GM12878 (cell line): Measurements from ENCODE around the gene HEXIM2. TPM values are rescaled to one million over a fixed set of nuclear protein-coding genes. Genes with fewer than 3 reads are reported as not detected.
A peak's percentile ranks its signal among the peaks of the same experiment; 100 is the strongest.

Experiments used
- BACH1 ChIP-seq: fragments of 450-650 bp; IDR thresholded peaks from 2 replicates; pipeline ENCODE4 v1.6.1; 2017; ENCODE audit warnings: mild to moderate bottlenecking, borderline replicate concordance
- BRCA1 ChIP-seq: IDR thresholded peaks from 2 replicates; pipeline ENCODE4 v1.6.1; 2011; ENCODE audit warnings: low read depth, low read length, improper control_type of control experiment
- CREB1 ChIP-seq: IDR thresholded peaks from 2 replicates; pipeline ENCODE4 v1.6.1; 2012; ENCODE audit warnings: low read depth, mild to moderate bottlenecking, inconsistent platforms
- CREM ChIP-seq: IDR thresholded peaks from 2 replicates; pipeline ENCODE4 v1.6.1; 2014; ENCODE audit warnings: antibody characterized with exemption, low read depth
- CTCF ChIP-seq, 3 experiments: IDR thresholded peaks in 2 of 3; conservative IDR thresholded peaks in 1 of 3; 2 replicates each; pipeline ENCODE4 v1.5.1; 2011; ENCODE audit warnings: low read depth in 3 of 3, low read length in 3 of 3, mild to moderate bottlenecking in 3 of 3, control low read depth in 2 of 3, moderate library complexity in 2 of 3, inconsistent platforms in 1 of 3, mixed read lengths in 1 of 3; ENCODE audit not compliant: control insufficient read depth in 2 of 3, insufficient read depth in 1 of 3; ENCODE audit errors: extremely low read depth in 1 of 3
- EED ChIP-seq: sonication (generic); IDR thresholded peaks from 2 replicates; pipeline ENCODE4 v1.6.1; 2016; ENCODE audit warnings: antibody characterized with exemption, low read depth
- EGR1 ChIP-seq, 2 experiments: IDR thresholded peaks; 1 replicate in 1 of 2; 2 replicates in 1 of 2; pipeline ENCODE4 v1.6.1; 2011 to 2012; ENCODE audit warnings: low read depth in 2 of 2, low read length in 2 of 2, borderline replicate concordance in 1 of 2, mild to moderate bottlenecking in 1 of 2, moderate library complexity in 1 of 2
- GABPA ChIP-seq: IDR thresholded peaks from 2 replicates; pipeline ENCODE4 v1.6.1; 2014; ENCODE audit warnings: antibody characterized with exemption, low read depth, mild to moderate bottlenecking, inconsistent platforms
- GATAD2B ChIP-seq: fragments of 450-650 bp; conservative IDR thresholded peaks from 2 replicates; pipeline ENCODE4 v1.6.1; 2017; ENCODE audit warnings: low read depth, mild to moderate bottlenecking, moderate library complexity
- IKZF1 ChIP-seq: fragments of 450-650 bp; conservative IDR thresholded peaks from 2 replicates; pipeline ENCODE4 v1.6.1; 2017; ENCODE audit warnings: antibody characterized with exemption, mild to moderate bottlenecking
- IRF3 ChIP-seq: fragments of 450-650 bp; IDR thresholded peaks from 2 replicates; pipeline ENCODE4 v1.6.1; 2014; ENCODE audit warnings: mild to moderate bottlenecking
- JUNB ChIP-seq: IDR thresholded peaks from 2 replicates; pipeline ENCODE4 v1.6.1; 2016; ENCODE audit warnings: antibody characterized with exemption, mild to moderate bottlenecking
- MTA2 ChIP-seq: fragments of 450-650 bp; IDR thresholded peaks from 2 replicates; pipeline ENCODE4 v1.6.1; 2016; ENCODE audit warnings: low read depth, mild to moderate bottlenecking, moderate library complexity
- SKIL ChIP-seq: fragments of 450-650 bp; IDR thresholded peaks from 2 replicates; pipeline ENCODE4 v1.6.1; 2017; ENCODE audit warnings: mild to moderate bottlenecking, low read depth, inconsistent platforms; ENCODE audit not compliant: poor library complexity, severe bottlenecking
- SMAD5 ChIP-seq: IDR thresholded peaks from 2 replicates; pipeline ENCODE4 v1.6.1; 2016; ENCODE audit warnings: antibody characterized with exemption, low read depth
- SREBF1 ChIP-seq: IDR thresholded peaks from 2 replicates; pipeline ENCODE4 v1.6.1; 2012; ENCODE audit warnings: mild to moderate bottlenecking, low read length
- STAT3 ChIP-seq: IDR thresholded peaks from 2 replicates; pipeline ENCODE4 v1.6.1; 2011; ENCODE audit warnings: low read depth, low read length, improper control_type of control experiment
- TAF1 ChIP-seq: IDR thresholded peaks from 2 replicates; pipeline ENCODE4 v1.6.1; 2011; ENCODE audit warnings: mild to moderate bottlenecking, low read depth, low read length, borderline replicate concordance
- ZBTB11 ChIP-seq: fragments of 450-650 bp; formaldehyde crosslinking; IDR thresholded peaks from 2 replicates; pipeline ENCODE4 v1.5.0; 2022; ENCODE audit warnings: mild to moderate bottlenecking, missing genetic modification characterization
- ZNF217 ChIP-seq: fragments of 450-650 bp; IDR thresholded peaks from 2 replicates; pipeline ENCODE4 v1.6.1; 2017; ENCODE audit warnings: antibody characterized with exemption, mild to moderate bottlenecking
- polyA plus RNA-seq, 11 experiments: library from polyadenylated mRNA; depleted of rRNA in 4 of 11; unstranded in 6 of 11; stranded (reverse) in 5 of 11; fragments of >200 nt; fragmentation: Nextera tagmentation in 4 of 11; fragmentation: Illumina TruSeq in 1 of 11; extraction: Ambion mirVana in 4 of 11; extraction: Trizol in 1 of 11; gene quantifications; 1 replicate in 1 of 11; 2 replicates in 10 of 11; pipeline versions ENCODE4 v1.2.1 to v1.2.3, GENCODE V29; 2011 to 2016; ENCODE audit warnings: inconsistent platforms in 2 of 11, missing spikeins in 2 of 11, low read depth in 1 of 11
- total RNA-seq, 4 experiments: library from RNA; depleted of rRNA in 3 of 4; stranded (reverse); fragments of >200 nt in 3 of 4; fragmentation: Illumina TruSeq in 1 of 4; extraction: Trizol in 1 of 4; gene quantifications; 2 replicates each; pipeline versions ENCODE4 v1.2.1 to v1.2.3, GENCODE V29; 2013 to 2021

HEXIM2 gene
- total and polyA plus RNA-seq, 10 of the 15 experiments (the other 5 are each of a cell fraction or from before 2014, with no cell fraction given) = 0.10 to 10.3 (median 6.4) TPM

GRCh38 chr17:45131616-45132319 lies 29.9 kb upstream of the HEXIM2 start (continued):
- TF ChIP-seq ZNF217 = no peak
- TF ChIP-seq GABPA = no peak
- TF ChIP-seq BACH1 = no peak
- no peak for TF ChIP-seq CREM
- peak; percentile 69 for TF ChIP-seq GATAD2B
- TF ChIP-seq JUNB = no peak
- no peak for TF ChIP-seq IRF3
- no peak for TF ChIP-seq STAT3
- no peak for TF ChIP-seq BRCA1
- TF ChIP-seq CREB1 = no peak
- no peak for TF ChIP-seq EED
- TF ChIP-seq SMAD5 = no peak
- TF ChIP-seq TAF1 = no peak
- no peak for TF ChIP-seq SREBF1
- TF ChIP-seq ZBTB11 (CRISPR knock-in tag) = no peak
- peak; percentile 64 to 79 (median 73) for TF ChIP-seq CTCF (IDR thresholded peaks at IDR 0.05 in 2 of 3, conservative IDR thresholded peaks at IDR 0.05 in 1 of 3; ENCODE audit: control insufficient read depth in 2 of 3, extremely low read depth in 1 of 3, insufficient read depth in 1 of 3, low read depth in 3 of 3, low read length in 3 of 3)
- TF ChIP-seq IKZF1 = no peak
- no peak for TF ChIP-seq EGR1 (IDR thresholded peaks at IDR 0.05; ENCODE audit: borderline replicate concordance in 1 of 2, low read depth in 2 of 2, low read length in 2 of 2)
- TF ChIP-seq SKIL = no peak
- TF ChIP-seq MTA2 = no peak
